CD4-positive, alpha-beta T cell treated with Interleukin-17A for 4 hours (primary cell): ENCODE results near the gene CDRT15.
"Not testable (repeated sequence)": the region's sequence is repeated elsewhere in the genome, so short reads cannot be mapped to it uniquely, and the experiment has no call there.

Experiments used
- DNase-seq: peaks from one replicate; pipeline ENCODE4 v3.0.0-alpha.2; 2020; ENCODE audit warnings: mixed read lengths

CDRT15 gene

GRCh38 chr17:14205992-14206461 is 30.6 kb downstream of the CDRT15 start:
- DNase-seq: peak; percentile 81

- DNase-seq: no peak
These were observed 31.3 kb downstream of the CDRT15 start for GRCh38 chr17:14205380-14205779.

DNA sequence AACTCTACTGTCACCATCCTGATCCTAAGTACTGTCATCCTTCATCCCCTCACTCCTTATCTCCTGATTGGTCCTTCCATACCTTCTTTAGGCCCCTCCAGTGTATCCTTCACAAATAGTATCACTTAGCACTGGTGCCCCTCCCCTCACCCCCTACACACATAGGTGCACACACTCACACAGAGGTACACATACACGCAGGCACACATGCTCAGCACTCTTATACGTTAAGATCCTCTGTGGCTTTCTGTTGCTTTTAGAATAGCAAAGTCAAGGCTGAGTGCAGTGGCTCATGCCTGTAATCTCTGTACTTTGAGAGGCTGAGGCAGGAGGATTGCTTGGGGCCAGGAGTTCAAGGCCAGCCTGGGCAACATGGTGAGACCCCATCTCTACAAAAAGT is 32.1 kb downstream of the CDRT15 start:
- no peak for DNase-seq

DNA sequence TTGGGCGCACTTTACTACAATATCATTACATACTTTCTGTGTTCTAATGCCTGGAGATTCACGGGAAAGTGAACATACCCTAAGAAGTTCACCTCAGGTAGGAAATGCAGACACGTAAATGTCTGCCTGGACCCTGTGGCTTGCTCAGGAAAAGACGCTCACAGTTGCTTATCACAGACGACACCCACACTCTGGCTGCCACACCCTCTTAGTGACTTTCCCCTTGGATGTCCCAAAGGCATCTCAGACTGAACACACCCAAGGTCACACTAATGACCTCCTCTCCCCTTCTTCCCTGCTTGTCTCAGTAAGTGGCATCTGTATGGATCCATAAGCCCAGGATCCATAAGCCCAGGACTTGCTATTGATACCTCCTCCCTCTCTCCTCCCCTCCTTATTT is 32.6 kb downstream of the CDRT15 start:
- DNase-seq: peak; percentile 40

GRCh38 chr17:14203388-14203787 is 33.3 kb downstream of the CDRT15 start:
- peak; percentile 60 for DNase-seq

DNA sequence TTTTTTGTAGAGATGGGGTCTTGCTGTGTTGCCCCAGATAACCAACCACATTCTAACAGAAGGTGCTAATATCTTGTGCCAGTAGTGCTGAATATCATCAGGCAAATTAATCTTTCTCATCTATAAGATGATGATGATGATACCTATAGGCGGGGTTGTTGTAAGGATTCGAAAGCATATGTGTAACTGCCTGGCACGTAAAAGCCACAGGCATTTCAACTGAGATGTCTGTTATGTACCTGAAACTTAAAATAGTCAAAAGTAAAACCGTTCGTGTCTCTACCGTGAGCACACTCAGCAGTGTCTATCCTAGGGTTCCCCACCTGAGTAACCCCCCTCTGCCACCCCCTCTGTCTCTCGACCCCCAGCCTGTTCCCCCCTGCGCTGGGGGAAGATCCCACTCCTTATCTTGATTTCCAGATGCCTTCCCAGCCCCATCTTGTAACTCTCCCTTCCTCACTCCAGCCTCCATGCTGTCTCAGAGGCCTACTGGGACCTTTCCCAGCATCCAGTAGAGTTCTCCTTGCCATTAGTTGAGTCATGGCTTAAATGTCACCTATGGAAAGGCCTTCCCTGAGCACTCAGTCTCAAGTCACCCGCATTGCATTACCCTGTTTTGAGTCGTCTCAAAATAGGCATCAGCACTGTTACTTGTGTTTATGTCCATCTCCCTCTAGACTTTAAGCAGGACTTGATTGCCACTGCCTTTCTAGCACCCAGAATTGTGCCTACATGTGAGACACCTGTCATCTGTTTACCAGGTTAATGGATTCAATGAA is 34.1 kb downstream of the CDRT15 start:
- no peak for DNase-seq

DNA sequence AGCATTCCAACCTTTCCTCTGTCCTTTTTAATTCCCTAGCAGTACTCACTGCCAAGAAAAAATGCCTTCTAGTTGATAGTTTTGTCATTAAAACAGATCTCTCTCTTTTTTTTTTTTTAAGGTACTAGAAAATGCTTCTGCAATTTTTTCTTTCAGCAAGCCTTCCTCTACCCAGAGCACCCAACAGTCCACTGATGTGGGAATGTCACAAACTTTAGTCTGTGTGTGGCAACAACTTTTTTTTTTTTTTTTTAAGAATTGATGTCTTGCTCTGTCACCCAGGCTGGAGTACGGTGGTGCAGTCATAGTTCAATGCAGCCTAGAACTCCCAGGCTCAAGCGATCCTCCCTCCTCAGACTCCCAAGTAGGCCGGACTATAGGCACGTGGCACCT is 34.7 kb downstream of the CDRT15 start:
- DNase-seq: peak; percentile 21

DNA sequence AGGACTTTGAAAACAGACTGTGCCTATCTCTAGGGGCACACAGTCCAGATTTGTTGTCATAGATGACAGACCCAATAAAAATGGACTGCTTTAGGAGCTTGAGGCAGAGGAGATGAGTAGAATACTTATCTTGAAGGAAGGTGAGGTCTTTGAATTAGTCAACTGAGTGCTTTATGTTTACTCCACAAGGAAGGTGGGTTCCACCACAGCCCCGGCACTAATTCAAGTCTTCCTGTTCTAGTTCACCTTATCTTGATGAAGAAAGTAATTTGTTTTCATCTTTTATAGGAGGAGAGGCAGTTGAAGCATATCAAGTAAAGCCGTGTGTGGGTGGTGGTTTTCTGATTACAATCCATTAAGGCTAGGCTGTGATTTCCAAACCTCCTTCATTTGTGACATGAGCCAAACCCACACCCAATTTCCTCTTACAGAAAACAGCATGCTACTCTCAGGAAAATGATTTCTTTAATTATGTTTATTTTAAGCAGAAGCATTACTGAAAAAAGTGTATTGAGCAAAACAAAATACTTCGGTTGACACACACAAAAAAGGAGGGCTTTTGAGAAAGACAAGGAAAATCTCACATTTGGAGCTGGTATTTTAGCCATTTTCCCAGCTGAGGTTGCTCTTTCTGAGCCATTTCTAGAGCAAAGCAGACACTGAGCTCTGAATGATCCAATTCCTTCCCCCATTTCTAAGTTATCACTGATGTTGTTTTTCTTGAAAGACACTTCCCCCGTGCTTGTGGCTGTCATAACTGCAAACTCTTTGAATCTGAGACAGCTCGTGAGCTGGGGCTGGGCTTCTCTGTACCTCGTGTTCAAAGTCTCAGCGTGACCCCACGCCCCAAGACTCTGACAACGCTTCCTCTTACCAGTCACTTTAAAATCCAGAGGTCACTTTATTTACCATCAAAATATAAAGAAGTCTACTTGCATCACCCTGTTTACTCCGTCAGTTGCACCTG is 35.4 kb downstream of the CDRT15 start:
- DNase-seq: peak; percentile 79

DNA sequence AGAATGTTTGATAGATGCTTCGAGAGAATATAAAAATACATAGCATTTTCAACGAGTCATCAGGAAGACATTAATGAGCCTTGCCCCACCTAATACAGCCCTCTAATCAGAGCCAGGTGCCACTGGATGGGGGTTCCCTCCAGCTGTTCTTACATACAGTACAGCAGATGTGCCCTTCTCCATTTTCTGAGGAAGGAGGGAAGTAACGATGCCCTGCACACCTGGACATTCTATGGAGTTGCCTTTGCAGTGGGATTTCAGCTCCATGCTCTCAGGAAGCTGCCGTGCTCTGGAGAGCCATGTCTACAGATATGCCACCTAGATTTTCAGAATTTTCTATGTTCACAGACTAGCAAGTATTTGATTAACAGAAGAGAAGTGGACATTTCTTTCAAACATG is 36.3 kb downstream of the CDRT15 start:
- DNase-seq: no peak

DNA sequence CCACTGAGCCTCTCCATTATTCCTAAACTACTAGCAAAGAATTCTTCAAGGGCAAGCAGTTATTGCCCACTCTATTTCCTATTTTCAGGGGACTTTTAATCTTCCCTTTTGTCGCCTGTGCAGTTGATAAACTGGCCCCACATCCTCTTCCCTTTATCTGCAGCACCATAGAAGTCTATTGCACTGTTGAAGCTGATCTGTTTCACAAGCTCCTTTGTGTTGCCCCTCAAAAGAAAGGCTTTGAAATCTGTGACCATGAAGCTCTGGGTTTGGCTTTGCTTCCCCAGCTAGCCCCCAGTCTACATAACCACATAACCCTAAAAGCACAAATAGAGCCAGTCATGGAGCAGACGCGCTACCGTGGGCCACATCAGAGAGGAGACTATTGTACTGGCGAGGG is 37.1 kb downstream of the CDRT15 start:
- no peak for DNase-seq

DNA sequence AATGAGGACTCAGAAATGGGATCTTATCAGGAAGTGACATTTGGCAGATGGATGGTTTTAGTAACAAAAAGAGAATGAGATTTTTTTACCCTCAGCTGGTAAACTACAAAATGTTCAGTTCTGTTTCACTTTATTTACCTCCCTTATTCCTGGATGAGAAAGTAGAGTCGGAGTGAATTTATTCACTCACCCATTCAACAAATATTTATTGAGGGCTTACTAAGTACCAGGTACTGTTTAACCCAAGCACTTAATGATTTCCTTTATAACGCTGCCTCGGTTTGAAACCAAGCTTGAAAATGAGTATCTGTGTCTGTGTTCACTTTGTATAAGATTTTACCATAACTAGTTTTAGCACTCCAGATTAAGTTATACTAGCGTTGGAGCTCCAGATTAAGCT is 38.1 kb downstream of the CDRT15 start:
- no peak for DNase-seq

DNA sequence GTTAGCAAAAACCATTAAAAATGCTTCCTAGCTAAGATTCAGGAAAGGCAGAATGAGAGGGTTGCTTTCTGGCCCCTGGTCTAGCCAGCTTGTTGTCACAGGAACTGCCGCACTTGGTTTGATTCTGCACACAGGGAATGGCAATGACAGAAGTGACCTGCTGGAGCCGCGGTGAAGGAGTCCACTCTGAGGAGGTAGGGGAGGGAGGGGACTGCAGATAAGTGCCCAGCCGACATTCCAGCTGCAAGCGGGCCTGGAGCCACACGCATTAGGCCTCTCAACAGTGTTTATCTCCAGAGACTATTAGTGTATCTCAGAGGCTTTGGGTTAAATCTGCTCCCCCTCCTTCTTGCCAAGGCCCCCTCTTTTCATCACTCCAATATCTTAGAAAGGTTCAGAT is 38.6 kb downstream of the CDRT15 start:
- DNase-seq: peak; percentile 13

DNA sequence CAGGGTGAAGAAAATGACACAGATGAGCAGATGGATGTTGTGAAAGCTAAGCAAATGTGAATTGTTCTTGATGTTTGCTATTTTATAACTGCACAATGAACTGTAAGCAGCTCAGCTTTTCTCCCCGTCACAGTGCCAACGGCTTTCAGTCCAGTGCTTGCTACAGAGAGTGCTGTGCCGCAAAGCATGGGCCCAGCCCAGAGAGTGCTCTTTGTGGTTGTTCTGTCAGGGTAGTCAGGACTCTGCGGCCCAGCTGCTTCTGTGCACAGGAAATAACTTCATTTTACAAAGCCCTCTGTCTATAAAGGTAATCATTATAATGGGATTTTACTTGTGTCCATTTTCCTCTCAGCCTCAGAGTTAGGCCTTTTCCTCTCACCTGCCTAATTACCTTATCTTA is 39.1 kb downstream of the CDRT15 start:
- peak; percentile 74 for DNase-seq

DNA sequence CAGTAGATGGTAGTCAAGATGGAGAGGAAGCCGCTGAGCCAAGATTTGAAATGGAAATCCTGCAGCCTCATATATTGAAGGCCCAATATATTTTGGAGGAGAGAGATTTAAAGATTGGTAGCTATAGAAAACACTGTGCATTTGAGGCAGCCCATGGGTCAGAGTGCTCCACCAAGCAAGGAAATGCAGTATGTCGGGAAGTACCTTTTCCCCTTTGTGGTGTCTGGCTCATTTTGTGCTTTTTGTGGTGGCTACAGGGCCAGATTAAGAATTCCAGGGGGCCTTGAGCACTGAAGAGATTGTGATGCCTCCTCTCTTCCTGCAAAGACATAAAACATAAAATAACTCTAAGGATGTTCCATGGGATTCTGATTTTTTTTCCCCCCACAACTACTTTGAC is 39.6 kb downstream of the CDRT15 start:
- no peak for DNase-seq

- DNase-seq: peak; percentile 38
These were observed 40.2 kb downstream of the CDRT15 start for GRCh38 chr17:14196377-14196997.

GRCh38 chr17:14192636-14193344 is 43.9 kb downstream of the CDRT15 start:
- DNase-seq: not testable (repeated sequence)

GRCh38 chr17:14192039-14192438 is 44.6 kb downstream of the CDRT15 start:
- not testable (repeated sequence) for DNase-seq

- DNase-seq: not testable (repeated sequence)
These were observed 45.2 kb downstream of the CDRT15 start for GRCh38 chr17:14191469-14191868.

DNA sequence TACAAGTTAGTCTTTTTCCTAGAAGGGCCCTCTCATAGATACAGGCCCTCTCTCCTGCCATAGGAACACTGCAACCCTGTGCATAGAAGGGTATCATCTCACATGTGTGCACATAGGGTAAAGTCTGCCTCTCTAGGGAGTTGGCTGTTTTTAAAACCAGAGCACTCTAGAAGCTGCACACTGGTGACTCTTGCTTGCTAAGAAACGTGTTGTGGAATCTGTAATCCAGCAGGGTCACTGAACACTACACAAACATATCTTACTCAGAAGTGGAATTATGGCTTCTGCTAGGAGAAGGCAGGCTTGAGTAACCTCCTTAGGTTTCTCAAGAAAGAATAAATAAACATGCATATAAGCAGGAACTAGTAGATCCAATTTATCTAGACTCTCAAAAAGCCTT is 45.9 kb downstream of the CDRT15 start:
- DNase-seq: not testable (repeated sequence)

GRCh38 chr17:14186443-14186842 is 50.2 kb downstream of the CDRT15 start:
- not testable (repeated sequence) for DNase-seq
